IMR-90 (cell line): ENCODE data around the gene RIMBP2. TPM values are rescaled to one million over a fixed set of nuclear protein-coding genes. Genes with fewer than 3 reads are reported as not detected.

ENCODE experiments used
- ATAC-seq: fragments of 200-7000 bp; cut with Tn5 transposase; 2 replicates; pipeline ENCODE4 v1.9.1; 2020; ENCODE audit warnings: low read depth, mild to moderate bottlenecking, moderate library complexity
- BruUV-seq: library from RNA; stranded (reverse); fragments of 400-500 nt; replicated peaks from 2 replicates; lab custom pipeline; 2021; lab: Mats Ljungman, UMichigan
- CTCF ChIA-PET: fragments of 300-600 bp; formaldehyde crosslinking; extraction: SDS; loops from one replicate; lab custom pipeline; 2021; ENCODE audit warnings: antibody characterized with exemption; lab: Yijun Ruan, JAX
- POLR2A ChIA-PET: fragments of 300-600 bp; sonication (Branson Sonifier 250); formaldehyde crosslinking; loops from one replicate; lab custom pipeline; 2022; ENCODE audit warnings: antibody characterized with exemption; ENCODE audit not compliant: unreplicated experiment; lab: Charles Lee
- DNase-seq: peaks from one replicate; pipeline ENCODE4 v3.0.0; 2013
- H2AFZ ChIP-seq: replicated peaks from 2 replicates; pipeline ENCODE3; 2013; ENCODE audit warnings: low read length, mild to moderate bottlenecking; ENCODE audit not compliant: poor library complexity
- H2AK5ac ChIP-seq: 2 replicates; pipeline ENCODE4 v1.6.1; 2013; ENCODE audit warnings: low read depth, low read length, inconsistent platforms
- H2AK9ac ChIP-seq: replicated peaks from 2 replicates; pipeline ENCODE3; 2013; ENCODE audit warnings: mild to moderate bottlenecking, low read depth, low read length, moderate library complexity; ENCODE audit not compliant: poor library complexity
- H2BK120ac ChIP-seq: 2 replicates; pipeline ENCODE4 v1.6.1; 2013; ENCODE audit warnings: low read depth, low read length, inconsistent platforms
- H2BK15ac ChIP-seq: 3 replicates; pipeline ENCODE4 v1.6.1; 2013; ENCODE audit warnings: low read depth, low read length, inconsistent platforms
- H2BK20ac ChIP-seq: 2 replicates; pipeline ENCODE4 v1.6.1; 2013; ENCODE audit warnings: low read depth, mild to moderate bottlenecking, inconsistent platforms, low read length, moderate library complexity
- H2BK5ac ChIP-seq: 2 replicates; pipeline ENCODE4 v1.6.1; 2013; ENCODE audit warnings: mild to moderate bottlenecking, low read depth, low read length, inconsistent platforms; ENCODE audit not compliant: poor library complexity, severe bottlenecking
- H3K14ac ChIP-seq: replicated peaks from 2 replicates; pipeline ENCODE4 v1.6.1; 2013; ENCODE audit warnings: low read depth, low read length, inconsistent platforms
- H3K18ac ChIP-seq: 2 replicates; pipeline ENCODE4 v1.6.1; 2013; ENCODE audit warnings: low read depth, low read length, control low read depth
- H3K23ac ChIP-seq: 2 replicates; pipeline ENCODE4 v1.6.1; 2013; ENCODE audit warnings: low read depth, low read length, inconsistent platforms
- H3K27ac ChIP-seq: 2 replicates; pipeline ENCODE4 v1.5.1; 2013; ENCODE audit warnings: mild to moderate bottlenecking, control low read depth, low read length; ENCODE audit not compliant: insufficient read depth
- H3K27me3 ChIP-seq: 2 replicates; pipeline ENCODE4 v1.6.1; 2013; ENCODE audit warnings: low read length; ENCODE audit not compliant: control insufficient read depth, insufficient read depth
- H3K36me3 ChIP-seq: 2 replicates; pipeline ENCODE4 v1.6.1; 2013; ENCODE audit warnings: low read length, mixed read lengths; ENCODE audit not compliant: control insufficient read depth, insufficient read depth
- H3K4ac ChIP-seq: 2 replicates; pipeline ENCODE4 v1.6.1; 2013; ENCODE audit warnings: low read depth, low read length, inconsistent platforms
- H3K4me1 ChIP-seq: 2 replicates; pipeline ENCODE4 v1.6.1; 2013; ENCODE audit warnings: low read length, mixed read lengths; ENCODE audit not compliant: control insufficient read depth, insufficient read depth
- H3K4me2 ChIP-seq: 2 replicates; pipeline ENCODE4 v1.6.1; 2013; ENCODE audit warnings: low read depth, mild to moderate bottlenecking, control low read depth, low read length, moderate library complexity
- H3K4me3 ChIP-seq: 2 replicates; pipeline ENCODE4 v1.5.1; 2013; ENCODE audit warnings: low read depth, mild to moderate bottlenecking, control low read depth, low read length, moderate library complexity; ENCODE audit not compliant: insufficient read depth
- H3K56ac ChIP-seq: 2 replicates; pipeline ENCODE4 v1.6.1; 2013; ENCODE audit warnings: low read length, inconsistent platforms; ENCODE audit not compliant: insufficient read depth; ENCODE audit errors: extremely low read depth
- H3K79me1 ChIP-seq, 2 experiments: 2 replicates each; pipeline ENCODE4 v1.6.1; 2013; ENCODE audit warnings: low read length in 2 of 2, inconsistent platforms in 1 of 2, low read depth in 1 of 2
- H3K9ac ChIP-seq: 2 replicates; pipeline ENCODE4 v1.6.1; 2013; ENCODE audit warnings: low read depth, low read length, control low read depth
- H3K9me1 ChIP-seq: 2 replicates; pipeline ENCODE4 v1.6.1; 2013; ENCODE audit warnings: low read length, inconsistent platforms; ENCODE audit not compliant: insufficient read depth
- H3K9me3 ChIP-seq: 2 replicates; pipeline ENCODE4 v1.6.1; 2013; ENCODE audit warnings: low read length; ENCODE audit not compliant: control insufficient read depth, insufficient read depth
- H4K20me1 ChIP-seq: 2 replicates; pipeline ENCODE4 v1.6.1; 2013; ENCODE audit warnings: low read length, inconsistent platforms; ENCODE audit not compliant: insufficient read depth
- H4K5ac ChIP-seq: 2 replicates; pipeline ENCODE4 v1.6.1; 2013; ENCODE audit warnings: mild to moderate bottlenecking, low read depth, low read length, control low read depth
- H4K8ac ChIP-seq, 2 experiments: 2 replicates each; pipeline ENCODE4 v1.6.1; 2013; ENCODE audit warnings: low read depth in 2 of 2, low read length in 2 of 2, control low read depth in 1 of 2, inconsistent platforms in 1 of 2
- H4K91ac ChIP-seq: 2 replicates; pipeline ENCODE4 v1.6.1; 2013; ENCODE audit warnings: low read depth, low read length, inconsistent platforms; ENCODE audit not compliant: insufficient read depth
- BHLHE40 ChIP-seq: fragments of 150-350 bp; IDR thresholded peaks from 2 replicates; pipeline ENCODE4 v1.6.1; 2016; ENCODE audit warnings: mild to moderate bottlenecking, low read depth, low read length
- CTCF ChIP-seq: conservative IDR thresholded peaks from 2 replicates; pipeline ENCODE4 v1.5.1; 2012; ENCODE audit warnings: mild to moderate bottlenecking, low read depth, low read length, improper control_type of control experiment
- FOS ChIP-seq: fragments of 150-350 bp; IDR thresholded peaks from 2 replicates; pipeline ENCODE4 v1.6.1; 2016; ENCODE audit warnings: low read depth, low read length
- MAFK ChIP-seq: IDR thresholded peaks from 2 replicates; pipeline ENCODE4 v1.6.1; 2012; ENCODE audit warnings: low read depth, low read length, improper control_type of control experiment
- MAZ ChIP-seq: IDR thresholded peaks from 2 replicates; pipeline ENCODE4 v1.6.1; 2012; ENCODE audit warnings: low read depth, mild to moderate bottlenecking, low read length, improper control_type of control experiment, moderate library complexity, borderline replicate concordance
- MXI1 ChIP-seq: IDR thresholded peaks from 2 replicates; pipeline ENCODE4 v1.6.1; 2012; ENCODE audit warnings: low read depth, mild to moderate bottlenecking, low read length, moderate library complexity, borderline replicate concordance
- NFE2L2 ChIP-seq: fragments of 150-350 bp; IDR thresholded peaks from 2 replicates; pipeline ENCODE4 v1.6.1; 2016; ENCODE audit warnings: low read depth, mild to moderate bottlenecking, low read length
- POLR2A ChIP-seq: IDR thresholded peaks from 2 replicates; pipeline ENCODE4 v1.6.1; 2012; ENCODE audit warnings: mild to moderate bottlenecking, low read depth, low read length
- RAD21 ChIP-seq: IDR thresholded peaks from 2 replicates; pipeline ENCODE4 v1.6.1; 2012; ENCODE audit warnings: low read length, improper control_type of control experiment
- RCOR1 ChIP-seq: IDR thresholded peaks from 2 replicates; pipeline ENCODE4 v1.6.1; 2012; ENCODE audit warnings: mild to moderate bottlenecking, low read length, improper control_type of control experiment; ENCODE audit not compliant: insufficient replicate concordance
- SMC3 ChIP-seq: fragments of 150-350 bp; IDR thresholded peaks from 2 replicates; pipeline ENCODE4 v1.6.1; 2016; ENCODE audit warnings: low read depth, mild to moderate bottlenecking, antibody characterized with exemption, low read length, moderate library complexity
- USF2 ChIP-seq: fragments of 150-350 bp; IDR thresholded peaks from 2 replicates; pipeline ENCODE4 v1.6.1; 2017; ENCODE audit warnings: mild to moderate bottlenecking, antibody characterized with exemption, low read length, low read depth
- WGBS, 2 experiments: methylation state at CpG; one replicate each; pipeline versions ENCODE4 v1.1.5 to v1.1.7; 2013; ENCODE audit warnings: missing lambda C conversion rate in 2 of 2; ENCODE audit not compliant: insufficient read length in 1 of 2; ENCODE audit errors: extremely low coverage in 2 of 2; 5-methylcytosine and 5-hydroxymethylcytosine counted together
- dilution Hi-C: fragments of 300-500 bp; cut with HindIII; formaldehyde crosslinking; loops from one replicate; pipeline ENCODE4 v1.14.3; 2018; ENCODE audit warnings: low sequenced_read_pairs; ENCODE audit not compliant: unreplicated experiment
- in situ Hi-C: fragments of 300-500 bp; cut with MboI; formaldehyde crosslinking; loops from 3 replicates; pipeline ENCODE4 v1.14.3; 2019; ENCODE audit warnings: low sequenced_read_pairs, inconsistent platforms, mixed read lengths
- intact Hi-C: fragments of 100-400 bp; cut with micrococcal nuclease; formaldehyde crosslinking; loops from 2 replicates; pipeline ENCODE4 v1.10.0; 2022
- polyA plus RNA-seq, 3 experiments: library from polyadenylated mRNA; depleted of rRNA; stranded (reverse); fragments of >200 nt; gene quantifications; 2 replicates each; pipeline ENCODE4 v1.2.3, GENCODE V29; 2012; ENCODE audit warnings: low replicate concordance in 1 of 3
- total RNA-seq: library from RNA; depleted of rRNA; stranded (reverse); fragments of >200 nt; gene quantifications from 2 replicates; pipeline ENCODE4 v1.2.3, GENCODE V29; 2012

RIMBP2 gene
- total and polyA plus RNA-seq, 2 of the 4 experiments (the other 2 are of a cell fraction), result not detected

GRCh38 chr12:130661059-130661458 is 55.0 kb downstream of the RIMBP2 start:
- ChIA-PET POLR2A (no interaction called here), CTCF (no interaction called here)

More at GRCh38 chr12:130661059-130661458, 55.0 kb downstream of the RIMBP2 start:
- Histone ChIP-seq H3K36me3 (no peaks in the 10 kb centered on the region), H4K20me1 (no peaks in the 10 kb centered on the region), H4K5ac (no peak overlapping the region), H3K23ac (no peak overlapping the region), H4K8ac (no peak overlapping the region), H3K4me2 (no peak overlapping the region), H4K91ac (no peak overlapping the region), H2BK20ac (no peak overlapping the region), H3K27ac (no peak overlapping the region), H3K9me1 (no peaks in the 10 kb centered on the region), H3K4me1 (no peaks in the 10 kb centered on the region), H3K4ac (no peak overlapping the region), H3K9me3 (peaks cover 44% of the 10 kb centered on the region), H3K18ac (no peak overlapping the region), H2AK5ac (no peak overlapping the region), H2AFZ (no peak overlapping the region), H2BK5ac (no peak overlapping the region), H3K9ac (no peak overlapping the region), H3K14ac (no peak overlapping the region), H3K79me1 (no peaks in the 10 kb centered on the region), H2BK15ac (no peak overlapping the region), H3K56ac (no peak overlapping the region), H3K4me3 (no peak overlapping the region), H3K27me3 (no peaks in the 10 kb centered on the region), H2BK120ac (no peak overlapping the region), H2AK9ac (no peak overlapping the region)
- WGBS, 2 experiments, result 100% methylated on average over 2 of the region's 4 CpGs; no CpG with 5 or more reads in 1 of the 2 experiments
- DNase-seq (no peak), ATAC-seq (no peak)
- TF ChIP-seq SMC3 (no peak), BHLHE40 (no peak), MXI1 (no peak), RCOR1 (no peak), FOS (no peak), NFE2L2 (no peak), RAD21 (no peak), MAFK (no peak), CTCF (no peak), MAZ (no peak), POLR2A (no peak), USF2 (no peak)
- dilution Hi-C loops, result no loop called here
- intact Hi-C loops, result no loop called here
- in situ Hi-C loops, result no loop called here
- BruUV-seq, result no TSS peak
